PC-3 (cell line): ENCODE results near the gene CENPA.

ENCODE experiments used
- CTCF ChIP-seq: fragments of 300-600 bp; sonication (generic); conservative IDR thresholded peaks from 2 replicates; pipeline ENCODE4 v1.5.1; 2017; ENCODE audit warnings: antibody characterized with exemption, low read depth, mild to moderate bottlenecking, low read length
- EZH2 ChIP-seq: fragments of 300-600 bp; sonication (generic); IDR thresholded peaks from one replicate; pipeline ENCODE4 v1.6.1; 2017; ENCODE audit warnings: antibody characterized with exemption, mild to moderate bottlenecking, low read length; ENCODE audit not compliant: unreplicated experiment
- EZH2phosphoT487 ChIP-seq: fragments of 300-600 bp; sonication (generic); IDR thresholded peaks from 2 replicates; pipeline ENCODE4 v1.6.1; 2018; ENCODE audit warnings: mild to moderate bottlenecking, antibody characterized with exemption, low read length, borderline replicate concordance

GRCh38 chr2:26843041-26843440, 57.2 kb downstream of the CENPA start:
- TF ChIP-seq CTCF: no peak
- TF ChIP-seq EZH2phosphoT487: no peak
- no peak for TF ChIP-seq EZH2
